Heart left ventricle (tissue), 13 donors: ENCODE data around the gene CISH.

Experiments used
- POLR2A ChIP-seq, 2 donors: fragments of 450-650 bp; IDR thresholded peaks; one replicate each; pipeline ENCODE4 v1.6.1; 2017; ENCODE audit warnings: antibody characterized with exemption in 2 of 2, mild to moderate bottlenecking in 2 of 2, moderate library complexity in 2 of 2
- TF ChIP-seq, protein P1 (sequence below), 12 donors: fragments of 200-600 bp; sonication (generic) in 4 of 12; IDR thresholded peaks; one replicate each; pipeline versions ENCODE4 v1.5.0 to v1.8.0; 2018 to 2022; ENCODE audit warnings: antibody characterized with exemption in 12 of 12, mild to moderate bottlenecking in 5 of 12
- donor health status: ischemic (EF 13 %, LVEDD 7.1; RV severe dilation, severe dysfunction).
- donor health status: DM: no; HTN: yes; CAD: no.
- donor health status: DM: no; HTN: no; CAD: no.
- donor health status: ischemic (EF 25% LVEDD 6.9; RV normal size, moderate dysfunction).
- donor health status: ischemic (EF 25% LVEDD 5.7; RV mildly dilated, moderate dysfunction).
- donor health status: ischemic (EF 35%, LVEDD 5.7; RV mildly dilated, moderate dysfunction).
- donor health status: nonischemic (EF 11% LVEDD 7.7; RV severe dilation, severe dysfunction).
- donor health status: DM: yes; HTN: yes; CAD: no.
- donor health status: PGD.
- donor health status: ischemic (EF 29% LVEDD 5.4; RV normal size, mild dysfunction).
- donor health status: nonischemic (EF 23%, LVEDD 6.1; RV moderate dilation, normal function).

DNA sequence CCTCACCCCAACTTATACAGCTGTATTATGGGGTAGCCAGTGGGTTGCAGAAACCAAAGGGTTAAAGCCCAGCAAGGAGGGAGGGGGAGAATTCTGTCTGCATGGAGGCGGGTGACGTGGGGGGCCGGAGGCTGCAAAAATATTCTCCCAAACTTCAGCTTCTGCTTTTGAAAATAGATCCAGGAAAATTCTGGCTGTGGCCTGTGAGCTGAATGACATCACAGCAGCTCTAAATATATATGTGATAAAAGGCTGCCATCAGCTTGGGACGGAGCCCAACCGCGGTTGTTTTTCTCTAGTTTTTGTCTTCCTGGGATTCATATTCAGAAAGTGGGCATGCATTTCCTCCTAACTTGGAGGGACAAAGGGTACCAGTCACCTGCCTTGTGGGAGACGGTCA is 33.0 kb upstream of the CISH start:
- TF ChIP-seq, protein P1, sequence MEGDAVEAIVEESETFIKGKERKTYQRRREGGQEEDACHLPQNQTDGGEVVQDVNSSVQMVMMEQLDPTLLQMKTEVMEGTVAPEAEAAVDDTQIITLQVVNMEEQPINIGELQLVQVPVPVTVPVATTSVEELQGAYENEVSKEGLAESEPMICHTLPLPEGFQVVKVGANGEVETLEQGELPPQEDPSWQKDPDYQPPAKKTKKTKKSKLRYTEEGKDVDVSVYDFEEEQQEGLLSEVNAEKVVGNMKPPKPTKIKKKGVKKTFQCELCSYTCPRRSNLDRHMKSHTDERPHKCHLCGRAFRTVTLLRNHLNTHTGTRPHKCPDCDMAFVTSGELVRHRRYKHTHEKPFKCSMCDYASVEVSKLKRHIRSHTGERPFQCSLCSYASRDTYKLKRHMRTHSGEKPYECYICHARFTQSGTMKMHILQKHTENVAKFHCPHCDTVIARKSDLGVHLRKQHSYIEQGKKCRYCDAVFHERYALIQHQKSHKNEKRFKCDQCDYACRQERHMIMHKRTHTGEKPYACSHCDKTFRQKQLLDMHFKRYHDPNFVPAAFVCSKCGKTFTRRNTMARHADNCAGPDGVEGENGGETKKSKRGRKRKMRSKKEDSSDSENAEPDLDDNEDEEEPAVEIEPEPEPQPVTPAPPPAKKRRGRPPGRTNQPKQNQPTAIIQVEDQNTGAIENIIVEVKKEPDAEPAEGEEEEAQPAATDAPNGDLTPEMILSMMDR (IDR thresholded peaks at IDR 0.05): no peak
- no peak for TF ChIP-seq POLR2A (IDR thresholded peaks at IDR 0.05)
